Measurements from ENCODE around the gene CWC27.
"Not testable (repeated sequence)": the region's sequence is repeated elsewhere in the genome, so short reads cannot be mapped to it uniquely, and the experiment has no call there.

The CWC27 gene

GRCh38 chr5:64790210-64790609, 21.5 kb downstream of the CWC27 start:
- no peak for DNase-seq

GRCh38 chr5:64792469-64792868, 23.7 kb downstream of the CWC27 start:
- no peak for DNase-seq

- no peak for DNase-seq
These were observed 25.5 kb downstream of the CWC27 start for GRCh38 chr5:64794053-64794770.

GRCh38 chr5:64796301-64796700, 27.6 kb downstream of the CWC27 start:
- DNase-seq: no peak

- DNase-seq: no peak
These were observed 32.2 kb downstream of the CWC27 start for GRCh38 chr5:64800926-64801325.

- no peak for DNase-seq
These were observed 37.8 kb downstream of the CWC27 start for GRCh38 chr5:64806537-64806936.

GRCh38 chr5:64807520-64807919, 38.8 kb downstream of the CWC27 start:
- DNase-seq: no peak

GRCh38 chr5:64811050-64811640, 42.4 kb downstream of the CWC27 start:
- DNase-seq: no peak

GRCh38 chr5:64814073-64814472, 45.3 kb downstream of the CWC27 start:
- no peak for DNase-seq

GRCh38 chr5:64818245-64818644, 49.5 kb downstream of the CWC27 start:
- DNase-seq: no peak

GRCh38 chr5:64819345-64819744, 50.6 kb downstream of the CWC27 start:
- DNase-seq: not testable (repeated sequence)

GRCh38 chr5:64822320-64822719, 53.6 kb downstream of the CWC27 start:
- no peak for DNase-seq

GRCh38 chr5:64826541-64826940, 57.8 kb downstream of the CWC27 start:
- DNase-seq: no peak

GRCh38 chr5:64827703-64828102, 59.0 kb downstream of the CWC27 start:
- DNase-seq: no peak

GRCh38 chr5:64830650-64831049, 61.9 kb downstream of the CWC27 start:
- not testable (repeated sequence) for DNase-seq

GRCh38 chr5:64831996-64832395, 63.3 kb downstream of the CWC27 start:
- DNase-seq: no peak

GRCh38 chr5:64834037-64834436, 65.3 kb downstream of the CWC27 start:
- no peak for DNase-seq

- no peak for DNase-seq
These were observed 65.9 kb downstream of the CWC27 start for GRCh38 chr5:64834611-64835010.

- DNase-seq: no peak
These were observed 66.5 kb downstream of the CWC27 start for GRCh38 chr5:64835266-64835665.

- no peak for DNase-seq
These were observed 67.5 kb downstream of the CWC27 start for GRCh38 chr5:64836190-64836755.

- no peak for DNase-seq
These were observed 68.1 kb downstream of the CWC27 start for GRCh38 chr5:64836786-64837185.

- DNase-seq: no peak
These were observed 69.6 kb downstream of the CWC27 start for GRCh38 chr5:64838376-64838775.

- DNase-seq: no peak
These were observed 70.1 kb downstream of the CWC27 start for GRCh38 chr5:64838803-64839202.

- DNase-seq: no peak
These were observed 71.2 kb downstream of the CWC27 start for GRCh38 chr5:64839936-64840335.

- no peak for DNase-seq
These were observed 72.2 kb downstream of the CWC27 start for GRCh38 chr5:64840958-64841357.
